HCT116 (cell line): ENCODE results near the gene FAM151B. TPM values are rescaled to one million over a fixed set of nuclear protein-coding genes. Genes with fewer than 3 reads are reported as not detected.

ENCODE experiments used
- ATAC-seq: fragments of 200-7000 bp; cut with Tn5 transposase; 2 replicates; pipeline ENCODE4 v1.9.1; 2020; ENCODE audit warnings: mild to moderate bottlenecking, moderate library complexity
- BruUV-seq: library from RNA; stranded (reverse); fragments of 400-500 nt; replicated peaks from 2 replicates; lab custom pipeline; 2021; lab: Mats Ljungman, UMichigan
- CTCF ChIA-PET: fragments of 300-600 bp; sonication (Branson Sonifier 250); formaldehyde crosslinking; loops from one replicate; lab custom pipeline; 2021; ENCODE audit warnings: antibody characterized with exemption; lab: Charles Lee
- POLR2A ChIA-PET: fragments of 300-600, 350-600 bp; sonication (Branson Sonifier 250); formaldehyde crosslinking; loops from one replicate; lab custom pipeline; 2021; ENCODE audit warnings: antibody characterized with exemption; lab: Charles Lee
- RAD21 ChIA-PET, 2 experiments: fragments of 300-600 bp; sonication (Branson Sonifier 250); formaldehyde crosslinking; loops; one replicate each; lab custom pipeline; 2023; ENCODE audit warnings: low total read pairs in 2 of 2; ENCODE audit not compliant: uncharacterized antibody in 2 of 2, unreplicated experiment in 2 of 2, low non-redundant PET in 1 of 2; lab: Charles Lee
- DNase-seq: peaks from one replicate; pipeline ENCODE4 v3.0.0-alpha.2; 2010; ENCODE audit warnings: low read depth, low spot score
- H2AFZ ChIP-seq: fragments of 200-600 bp; shearing (Covaris generic), sonication (generic); 2 replicates; pipeline ENCODE4 v1.6.1; 2017; ENCODE audit warnings: low read depth, mixed run types, mixed read lengths, antibody characterized with exemption, low read length; ENCODE audit not compliant: poor library complexity, severe bottlenecking
- H3K27ac ChIP-seq: 2 replicates; pipeline ENCODE4 v1.5.1; 2012; ENCODE audit warnings: low read depth, low read length
- H3K27me3 ChIP-seq: fragments of 200-600 bp; sonication (generic); 2 replicates; pipeline ENCODE4 v1.6.1; 2016; ENCODE audit warnings: mixed run types, low read length, mixed read lengths; ENCODE audit not compliant: insufficient read depth
- H3K36me3 ChIP-seq, 2 experiments: fragments of 200-500 bp in 1 of 2; fragments of 200-600 bp in 1 of 2; sonication (Bioruptor generic) in 1 of 2; sonication (generic) in 1 of 2; 2 replicates each; pipeline versions ENCODE4 v1.5.1 to v1.6.1; 2014 to 2016; ENCODE audit warnings: low read length in 2 of 2, inconsistent platforms in 1 of 2, mixed read lengths in 1 of 2, mixed run types in 1 of 2; ENCODE audit not compliant: insufficient read depth in 2 of 2, control insufficient read depth in 1 of 2
- H3K4me1 ChIP-seq, 2 experiments: fragments of 200-600 bp in 1 of 2; sonication (generic) in 1 of 2; 2 replicates each; pipeline versions ENCODE4 v1.5.1 to v1.6.1; 2012 to 2017; ENCODE audit warnings: low read length in 2 of 2, inconsistent platforms in 1 of 2, mild to moderate bottlenecking in 1 of 2, mixed read lengths in 1 of 2, mixed run types in 1 of 2, moderate library complexity in 1 of 2; ENCODE audit not compliant: insufficient read depth in 2 of 2, control insufficient read depth in 1 of 2
- H3K4me2 ChIP-seq: fragments of 200-600 bp; sonication (generic); 2 replicates; pipeline ENCODE4 v1.6.1; 2017; ENCODE audit warnings: mixed run types, low read length, mixed read lengths
- H3K4me3 ChIP-seq, 2 experiments: fragments of 200-600 bp in 1 of 2; sonication (generic) in 1 of 2; replicated peaks in 1 of 2; 2 replicates each; pipeline ENCODE4 v1.5.1; 2011 to 2016; ENCODE audit warnings: low read length in 2 of 2, control low read depth in 1 of 2, low read depth in 1 of 2, mild to moderate bottlenecking in 1 of 2, mixed read lengths in 1 of 2, mixed run types in 1 of 2
- H3K79me2 ChIP-seq: fragments of 200-600 bp; sonication (generic); 2 replicates; pipeline ENCODE4 v1.6.1; 2017; ENCODE audit warnings: mild to moderate bottlenecking, mixed run types, low read length, moderate library complexity, mixed read lengths; ENCODE audit not compliant: insufficient read depth
- H3K9ac ChIP-seq: fragments of 200-600 bp; sonication (generic); 2 replicates; pipeline ENCODE4 v1.6.1; 2016; ENCODE audit warnings: low read length, mixed read lengths
- H3K9me2 ChIP-seq: fragments of 200-600 bp; sonication (generic), shearing (Covaris generic); 2 replicates; pipeline ENCODE4 v1.6.1; 2017; ENCODE audit warnings: mixed run types, mild to moderate bottlenecking, moderate library complexity; ENCODE audit not compliant: insufficient read depth
- H3K9me3 ChIP-seq, 2 experiments: fragments of 200-500 bp in 1 of 2; fragments of 200-600 bp in 1 of 2; sonication (Bioruptor generic) in 1 of 2; sonication (generic) in 1 of 2; 2 replicates each; pipeline ENCODE4 v1.6.1; 2014 to 2017; ENCODE audit warnings: low read length in 2 of 2, mixed read lengths in 2 of 2, inconsistent platforms in 1 of 2, low read depth in 1 of 2, mild to moderate bottlenecking in 1 of 2, mixed run types in 1 of 2, moderate library complexity in 1 of 2; ENCODE audit not compliant: control insufficient read depth in 1 of 2, insufficient read depth in 1 of 2
- H4K20me1 ChIP-seq: fragments of 200-600 bp; sonication (generic), shearing (Covaris generic); 2 replicates; pipeline ENCODE4 v1.6.1; 2017; ENCODE audit warnings: mixed run types, mild to moderate bottlenecking, moderate library complexity; ENCODE audit not compliant: insufficient read depth
- EGR1 ChIP-seq: IDR thresholded peaks from 2 replicates; pipeline ENCODE4 v1.6.1; 2012; ENCODE audit warnings: low read depth
- ELF1 ChIP-seq: IDR thresholded peaks from 2 replicates; pipeline ENCODE4 v1.6.1; 2012; ENCODE audit warnings: low read depth, borderline replicate concordance
- EZH2phosphoT487 ChIP-seq: fragments of 200-600 bp; IDR thresholded peaks from 2 replicates; pipeline ENCODE4 v1.6.1; 2018; ENCODE audit warnings: antibody characterized with exemption, borderline replicate concordance
- SRF ChIP-seq: IDR thresholded peaks from 2 replicates; pipeline ENCODE4 v1.6.1; 2012; ENCODE audit warnings: low read depth
- intact Hi-C: fragments of 100-400 bp; cut with micrococcal nuclease; formaldehyde crosslinking; loops from 2 replicates; pipeline ENCODE4 v1.10.0; 2022
- total RNA-seq: library from RNA; stranded (reverse); gene quantifications from one replicate; pipeline ENCODE4 v1.2.1, GENCODE V29; 2021; ENCODE audit not compliant: unreplicated experiment
- TF ChIP-seq, protein P1 (sequence below): IDR thresholded peaks from 2 replicates; pipeline ENCODE4 v1.6.1; 2012; ENCODE audit warnings: low read depth

FAM151B gene
- total RNA-seq, 1 experiment from 2014 or later, result 1.2 TPM

- no peaks in the 10 kb centered on the region for H3K4me1 ChIP-seq
- H3K4me3 ChIP-seq, result no peak overlapping the region
- no peak overlapping the region for H3K27ac ChIP-seq
- H3K9me2 ChIP-seq, result no peaks in the 10 kb centered on the region
- H3K79me2 ChIP-seq, result no peaks in the 10 kb centered on the region
- H3K4me2 ChIP-seq, result no peak overlapping the region
- H3K36me3 ChIP-seq, result peaks cover 7% of the 10 kb centered on the region in 2 experiments
- no peaks in the 10 kb centered on the region for H3K27me3 ChIP-seq
- POLR2A ChIA-PET, result no interaction called here
- RAD21 ChIA-PET, result interaction anchor here in 1 of 2 experiments (0.8 kb wide), 1 partner anchor 192 kb away, joined by 3 read pairs; no protein-coding TSS in a partner anchor
- H3K9ac ChIP-seq, result no peak overlapping the region
- H4K20me1 ChIP-seq, result no peaks in the 10 kb centered on the region
- BruUV-seq, result no TSS peak
- peaks cover 0 to 4% of the 10 kb centered on the region in 2 experiments; a peak in 1 of 4 replicates for H3K9me3 ChIP-seq
- intact Hi-C loops, result no loop called here
- DNase-seq (no peak), ATAC-seq (no peak)
- H2AFZ ChIP-seq, result no peak overlapping the region
- CTCF ChIA-PET, result interaction anchor here (1.1 kb wide), 1 partner anchor 13 kb away, joined by 3 read pairs; no protein-coding TSS in a partner anchor
- TF ChIP-seq EZH2phosphoT487 (no peak), ELF1 (no peak), SRF (no peak), EGR1 (no peak)
- TF ChIP-seq, protein P1, sequence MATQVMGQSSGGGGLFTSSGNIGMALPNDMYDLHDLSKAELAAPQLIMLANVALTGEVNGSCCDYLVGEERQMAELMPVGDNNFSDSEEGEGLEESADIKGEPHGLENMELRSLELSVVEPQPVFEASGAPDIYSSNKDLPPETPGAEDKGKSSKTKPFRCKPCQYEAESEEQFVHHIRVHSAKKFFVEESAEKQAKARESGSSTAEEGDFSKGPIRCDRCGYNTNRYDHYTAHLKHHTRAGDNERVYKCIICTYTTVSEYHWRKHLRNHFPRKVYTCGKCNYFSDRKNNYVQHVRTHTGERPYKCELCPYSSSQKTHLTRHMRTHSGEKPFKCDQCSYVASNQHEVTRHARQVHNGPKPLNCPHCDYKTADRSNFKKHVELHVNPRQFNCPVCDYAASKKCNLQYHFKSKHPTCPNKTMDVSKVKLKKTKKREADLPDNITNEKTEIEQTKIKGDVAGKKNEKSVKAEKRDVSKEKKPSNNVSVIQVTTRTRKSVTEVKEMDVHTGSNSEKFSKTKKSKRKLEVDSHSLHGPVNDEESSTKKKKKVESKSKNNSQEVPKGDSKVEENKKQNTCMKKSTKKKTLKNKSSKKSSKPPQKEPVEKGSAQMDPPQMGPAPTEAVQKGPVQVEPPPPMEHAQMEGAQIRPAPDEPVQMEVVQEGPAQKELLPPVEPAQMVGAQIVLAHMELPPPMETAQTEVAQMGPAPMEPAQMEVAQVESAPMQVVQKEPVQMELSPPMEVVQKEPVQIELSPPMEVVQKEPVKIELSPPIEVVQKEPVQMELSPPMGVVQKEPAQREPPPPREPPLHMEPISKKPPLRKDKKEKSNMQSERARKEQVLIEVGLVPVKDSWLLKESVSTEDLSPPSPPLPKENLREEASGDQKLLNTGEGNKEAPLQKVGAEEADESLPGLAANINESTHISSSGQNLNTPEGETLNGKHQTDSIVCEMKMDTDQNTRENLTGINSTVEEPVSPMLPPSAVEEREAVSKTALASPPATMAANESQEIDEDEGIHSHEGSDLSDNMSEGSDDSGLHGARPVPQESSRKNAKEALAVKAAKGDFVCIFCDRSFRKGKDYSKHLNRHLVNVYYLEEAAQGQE, result no peak
- TF ChIP-seq, all 23 proteins: peak for 0
Observed at GRCh38 chr5:80479713-80480112, 8.2 kb upstream of the FAM151B start.
